ENCODE measurements around the gene KLHL21. TPM values are rescaled to one million over a fixed set of nuclear protein-coding genes. Genes with fewer than 3 reads are reported as not detected.

Gene KLHL21
- total and polyA plus RNA-seq, 9 of the 15 experiments (the other 6 are each of a cell fraction or from before 2014, with no cell fraction given) = 2.1 to 42.1 (median 17.5) TPM

- TF ChIP-seq CUX1 (CRISPR knock-in tag; IDR thresholded peaks at IDR 0.05) (no peak), ZNF644 (tag; IDR thresholded peaks at IDR 0.05; ENCODE audit: low read depth) (no peak), ZBTB12 (CRISPR knock-in tag; IDR thresholded peaks at IDR 0.05) (no peak), E4F1 (CRISPR knock-in tag; IDR thresholded peaks at IDR 0.05; ENCODE audit: borderline replicate concordance) (no peak; the same call in 1 of the 2 replicates), ZNF780A (CRISPR knock-in tag; IDR thresholded peaks at IDR 0.05) (no peak), ZNF12 (CRISPR knock-in tag; IDR thresholded peaks at IDR 0.05) (peak; percentile 54; the same call in 1 of the 2 replicates), ZBTB11 (CRISPR knock-in tag; IDR thresholded peaks at IDR 0.05) (no peak; a peak in 1 of 6 replicates), NCOA6 (IDR thresholded peaks at IDR 0.05) (no peak), PYGO2 (tag; IDR thresholded peaks at IDR 0.05) (no peak)
Observed at GRCh38 chr1:6554031-6554906, 48.4 kb downstream of the KLHL21 start, which contains the start of gene NOL9 (continued).
